ENCODE data around the gene TMEM183A. TPM values are rescaled to one million over a fixed set of nuclear protein-coding genes. Genes with fewer than 3 reads are reported as not detected.

The TMEM183A gene
- total RNA-seq, 4 donors from 2014 or later = 39.4 to 77.4 (median 66.5) TPM

DNA sequence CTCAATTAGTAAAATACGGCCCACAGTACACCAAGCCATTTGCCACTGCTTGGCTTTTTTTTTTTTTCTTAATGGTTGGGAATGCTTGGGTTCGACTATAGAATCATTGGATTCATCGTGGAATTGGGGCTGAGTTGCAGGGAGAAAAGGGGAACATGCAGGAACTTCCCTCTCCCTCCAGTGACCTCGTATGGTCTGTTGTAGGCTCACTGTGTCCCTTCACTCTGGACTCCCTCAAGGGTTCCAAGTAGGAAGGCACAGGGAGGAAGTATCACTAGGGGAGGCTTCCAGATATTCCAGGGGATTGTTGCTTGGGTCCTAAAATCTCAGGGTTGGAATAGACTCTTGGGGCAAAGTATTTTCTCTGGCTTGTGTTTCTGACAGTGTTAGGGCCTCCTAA is 43.7 kb downstream of the TMEM183A start:
- TF ChIP-seq, protein P1, sequence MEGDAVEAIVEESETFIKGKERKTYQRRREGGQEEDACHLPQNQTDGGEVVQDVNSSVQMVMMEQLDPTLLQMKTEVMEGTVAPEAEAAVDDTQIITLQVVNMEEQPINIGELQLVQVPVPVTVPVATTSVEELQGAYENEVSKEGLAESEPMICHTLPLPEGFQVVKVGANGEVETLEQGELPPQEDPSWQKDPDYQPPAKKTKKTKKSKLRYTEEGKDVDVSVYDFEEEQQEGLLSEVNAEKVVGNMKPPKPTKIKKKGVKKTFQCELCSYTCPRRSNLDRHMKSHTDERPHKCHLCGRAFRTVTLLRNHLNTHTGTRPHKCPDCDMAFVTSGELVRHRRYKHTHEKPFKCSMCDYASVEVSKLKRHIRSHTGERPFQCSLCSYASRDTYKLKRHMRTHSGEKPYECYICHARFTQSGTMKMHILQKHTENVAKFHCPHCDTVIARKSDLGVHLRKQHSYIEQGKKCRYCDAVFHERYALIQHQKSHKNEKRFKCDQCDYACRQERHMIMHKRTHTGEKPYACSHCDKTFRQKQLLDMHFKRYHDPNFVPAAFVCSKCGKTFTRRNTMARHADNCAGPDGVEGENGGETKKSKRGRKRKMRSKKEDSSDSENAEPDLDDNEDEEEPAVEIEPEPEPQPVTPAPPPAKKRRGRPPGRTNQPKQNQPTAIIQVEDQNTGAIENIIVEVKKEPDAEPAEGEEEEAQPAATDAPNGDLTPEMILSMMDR (IDR thresholded peaks at IDR 0.05) = no peak
- TF ChIP-seq POLR2A (IDR thresholded peaks at IDR 0.05) = no peak
- no peak for DNase-seq
- H3K27me3 ChIP-seq = peaks cover 0 to 34% (median 0%) of the 10 kb centered on the region in 4 donors
- intact Hi-C loops (cut with DNase I) = no loop called here
- WGBS, 2 donors = 71 to 78% methylated on average over 4 of the region's 4 CpGs
- H3K4me3 ChIP-seq = no peak overlapping the region
- peaks cover 0 to 13% (median 12%) of the 10 kb centered on the region in 3 donors for H3K4me1 ChIP-seq
- no peaks in the 10 kb centered on the region for H3K9me3 ChIP-seq
- H3K36me3 ChIP-seq = no peaks in the 10 kb centered on the region
- no peak overlapping the region for H3K27ac ChIP-seq

DNA sequence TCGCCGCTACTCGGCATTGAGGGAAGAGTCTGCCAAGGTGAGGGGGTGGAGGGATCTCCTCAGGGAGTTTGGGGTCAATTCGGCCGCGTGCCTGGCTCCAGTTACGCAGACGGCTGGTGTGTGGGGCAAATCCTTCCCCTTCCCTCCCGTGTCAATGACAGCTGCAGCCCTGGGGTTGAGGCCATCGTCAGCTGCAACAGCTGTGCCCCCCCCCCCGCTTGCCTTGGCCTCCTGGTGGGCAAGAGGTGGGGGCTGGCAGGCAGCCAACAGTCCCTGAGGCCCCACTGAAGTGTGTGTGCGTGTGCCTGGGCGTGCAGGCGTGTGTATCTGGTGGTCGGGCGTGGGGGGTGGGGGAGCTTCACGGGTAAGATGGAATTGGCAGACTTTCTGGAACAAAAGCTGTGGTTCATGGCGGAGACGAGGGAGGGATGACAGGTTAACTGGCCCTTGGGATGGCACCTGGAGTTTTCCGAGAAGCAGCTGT is 44.7 kb downstream of the TMEM183A start:
- Histone ChIP-seq H3K36me3 (no peaks in the 10 kb centered on the region), H3K4me1 (peaks cover 0 to 7% (median 3%) of the 10 kb centered on the region in 3 donors), H3K9me3 (no peaks in the 10 kb centered on the region), H3K27ac (no peak overlapping the region), H3K4me3 (no peak overlapping the region), H3K27me3 (peaks cover 0 to 28% (median 0%) of the 10 kb centered on the region in 4 donors)
- 56 to 67% methylated on average over 4 to 7 of the region's 20 CpGs for WGBS, 2 donors
- intact Hi-C loops (cut with DNase I) = no loop called here
- TF ChIP-seq POLR2A (IDR thresholded peaks at IDR 0.05) = no peak
- no peak for DNase-seq

DNA sequence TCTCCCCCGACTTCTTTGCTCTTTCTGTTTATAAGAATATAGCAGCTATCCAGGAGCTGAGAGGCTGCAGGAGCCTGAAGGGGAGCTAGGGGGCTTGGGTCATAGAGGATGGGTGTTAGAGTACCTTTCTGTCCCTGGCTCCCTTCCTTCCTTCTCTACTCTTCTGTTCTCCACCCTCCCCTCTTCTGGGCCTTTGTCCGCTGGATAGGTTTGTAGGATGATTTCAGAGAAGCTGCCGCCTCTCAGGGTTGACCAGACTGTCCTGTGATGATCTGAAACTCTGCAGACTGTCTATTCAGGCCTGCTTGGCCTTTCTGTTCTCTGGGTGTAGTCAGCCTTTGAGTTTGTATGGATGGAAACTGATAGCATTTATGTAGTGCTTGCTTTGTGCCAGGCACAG is 45.4 kb downstream of the TMEM183A start:
- intact Hi-C loops (cut with DNase I) = no loop called here
- no peaks in the 10 kb centered on the region for H3K9me3 ChIP-seq
- no peak for DNase-seq
- H3K27ac ChIP-seq = no peak overlapping the region
- H3K36me3 ChIP-seq = no peaks in the 10 kb centered on the region
- H3K4me1 ChIP-seq = no peaks in the 10 kb centered on the region
- WGBS, 2 donors = 84 to 95% methylated on average over 3 of the region's 3 CpGs
- H3K4me3 ChIP-seq = no peak overlapping the region
- H3K27me3 ChIP-seq = peaks cover 0 to 28% (median 0%) of the 10 kb centered on the region in 4 donors
- TF ChIP-seq, protein P1 (IDR thresholded peaks at IDR 0.05) = no peak
- TF ChIP-seq POLR2A (IDR thresholded peaks at IDR 0.05) = no peak

DNA sequence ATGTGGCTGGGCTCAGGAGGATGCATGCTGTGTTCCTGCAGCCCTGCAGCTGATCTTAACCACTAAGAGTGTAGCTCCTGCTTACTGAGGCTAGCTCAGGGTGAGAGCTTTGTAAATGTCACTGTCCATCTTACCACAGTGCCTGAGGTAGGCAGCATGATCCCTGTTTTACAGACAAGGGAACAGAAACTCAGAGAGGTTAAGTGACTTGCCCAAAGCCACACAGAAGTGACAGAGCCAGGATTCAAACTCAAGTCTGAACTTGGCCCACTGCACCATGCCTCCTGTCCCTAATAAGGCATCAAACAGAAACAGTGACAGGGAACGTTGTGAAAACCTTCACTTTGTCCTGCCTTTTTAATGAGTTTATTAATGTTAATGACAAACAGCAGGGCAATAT is 47.0 kb downstream of the TMEM183A start:
- Histone ChIP-seq H3K36me3 (no peaks in the 10 kb centered on the region), H3K27me3 (peaks cover 0 to 21% (median 0%) of the 10 kb centered on the region in 4 donors), H3K4me1 (no peaks in the 10 kb centered on the region), H3K9me3 (no peaks in the 10 kb centered on the region), H3K27ac (no peak overlapping the region), H3K4me3 (no peak overlapping the region)
- TF ChIP-seq POLR2A (IDR thresholded peaks at IDR 0.05) = no peak
- TF ChIP-seq, protein P1 (IDR thresholded peaks at IDR 0.05) = no peak
- intact Hi-C loops (cut with DNase I) = no loop called here
- 67 to 75% methylated on average over 1 of the region's 1 CpG for WGBS, 2 donors
- DNase-seq = no peak

DNA sequence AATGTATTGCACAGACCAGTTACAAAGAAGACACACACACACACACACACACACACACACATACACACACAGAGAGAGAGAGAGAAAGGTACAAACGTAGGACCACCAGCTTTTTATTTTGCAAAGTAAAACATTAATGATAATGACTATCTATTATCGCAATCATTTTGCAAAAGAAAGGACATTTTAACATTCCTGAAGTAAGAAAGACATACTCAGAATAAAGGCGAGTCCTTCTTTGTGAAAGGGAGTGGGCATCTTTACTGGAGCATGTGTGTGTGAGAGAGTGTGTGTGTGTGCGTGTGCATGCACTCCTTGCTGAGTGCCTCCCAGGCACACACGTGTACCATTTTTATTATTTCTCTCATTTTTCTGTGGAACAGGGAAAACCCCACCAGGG is 47.5 kb downstream of the TMEM183A start:
- intact Hi-C loops (cut with DNase I) = no loop called here
- H3K27me3 ChIP-seq = peaks cover 0 to 17% (median 0%) of the 10 kb centered on the region in 4 donors
- no peak overlapping the region for H3K27ac ChIP-seq
- no peaks in the 10 kb centered on the region for H3K4me1 ChIP-seq
- TF ChIP-seq, protein P1 (IDR thresholded peaks at IDR 0.05) = no peak
- no peak for TF ChIP-seq POLR2A (IDR thresholded peaks at IDR 0.05)
- H3K36me3 ChIP-seq = no peaks in the 10 kb centered on the region
- H3K4me3 ChIP-seq = no peak overlapping the region
- no peak for DNase-seq
- WGBS, 2 donors = 79 to 80% methylated on average over 5 of the region's 5 CpGs
- no peaks in the 10 kb centered on the region for H3K9me3 ChIP-seq
